GM12878 (cell line): ENCODE results near the gene TTLL3. TPM values are rescaled to one million over a fixed set of nuclear protein-coding genes. Genes with fewer than 3 reads are reported as not detected.

Source experiments
- ATAC-seq: fragments of 200-7000 bp; cut with Tn5 transposase; 3 replicates; pipeline ENCODE4 v1.9.1; 2020; ENCODE audit warnings: mild to moderate bottlenecking, moderate library complexity
- BruUV-seq: library from RNA; stranded (reverse); fragments of 400-500 nt; replicated peaks from 2 replicates; lab custom pipeline; 2021; lab: Mats Ljungman, UMichigan
- CTCF ChIA-PET: fragments of 300-600 bp; sonication (Branson Sonifier 250); formaldehyde crosslinking; extraction: SDS; loops from one replicate; lab custom pipeline; 2021; ENCODE audit warnings: inconsistent platforms; lab: Yijun Ruan, JAX
- POLR2A ChIA-PET: fragments of 350-600 bp; formaldehyde crosslinking; extraction: SDS; loops from one replicate; lab custom pipeline; 2021; ENCODE audit warnings: inconsistent platforms; lab: Charles Lee
- RAD21 ChIA-PET: fragments of 300-600 bp; sonication (Branson Sonifier 250); formaldehyde crosslinking; loops from one replicate; lab custom pipeline; 2023; ENCODE audit warnings: antibody characterized with exemption; ENCODE audit not compliant: unreplicated experiment; lab: Charles Lee
- SMC1A ChIA-PET: fragments of 300-600 bp; sonication (Branson Sonifier 250); formaldehyde crosslinking; loops from one replicate; lab custom pipeline; 2023; ENCODE audit not compliant: unreplicated experiment, uncharacterized antibody; lab: Charles Lee
- DNase-seq: peaks from one replicate; pipeline ENCODE4 v3.0.0-alpha.2; 2011; ENCODE audit warnings: low read depth, low spot score
- FAIRE-seq: peaks from 3 replicates; lab custom pipeline; 2011; peaks lifted over from hg19 to GRCh38; lab: Jason Lieb, UNC
- H2AFZ ChIP-seq: 2 replicates; pipeline ENCODE4 v1.6.0; 2011; ENCODE audit warnings: low read depth, low read length, control low read depth; ENCODE audit not compliant: control insufficient read depth
- H3K27ac ChIP-seq: 2 replicates; pipeline ENCODE4 v1.5.1; 2011; ENCODE audit warnings: control low read depth; ENCODE audit not compliant: control insufficient read depth, insufficient read depth
- H3K27me3 ChIP-seq, 2 experiments: replicated peaks in 1 of 2; 2 replicates each; pipeline versions ENCODE4 v1.6.0 to v1.6.1; 2011; ENCODE audit warnings: low read length in 1 of 2; ENCODE audit not compliant: control insufficient read depth in 2 of 2, insufficient read depth in 2 of 2
- H3K36me3 ChIP-seq, 2 experiments: 2 replicates each; pipeline ENCODE4 v1.5.1; 2011; ENCODE audit warnings: low read length in 1 of 2; ENCODE audit not compliant: control insufficient read depth in 2 of 2, insufficient read depth in 2 of 2
- H3K4me1 ChIP-seq: 2 replicates; pipeline ENCODE4 v1.6.1; 2011; ENCODE audit warnings: mild to moderate bottlenecking, low read length, moderate library complexity, mixed read lengths; ENCODE audit not compliant: control insufficient read depth, insufficient read depth
- H3K4me2 ChIP-seq: 2 replicates; pipeline ENCODE4 v1.6.0; 2011; ENCODE audit warnings: control low read depth; ENCODE audit not compliant: control insufficient read depth, insufficient read depth
- H3K4me3 ChIP-seq: fragments of 200-600 bp; sonication (generic); 2 replicates; pipeline ENCODE4 v1.5.1; 2016
- H3K79me2 ChIP-seq: 2 replicates; pipeline ENCODE4 v1.6.0; 2011; ENCODE audit warnings: low read length; ENCODE audit not compliant: control insufficient read depth, insufficient read depth
- H3K9ac ChIP-seq: 2 replicates; pipeline ENCODE4 v1.8.0; 2011; ENCODE audit warnings: low read length, control low read depth, mixed read lengths; ENCODE audit not compliant: control insufficient read depth, insufficient read depth
- H3K9me3 ChIP-seq: replicated peaks from 3 replicates; pipeline ENCODE4 v1.5.1; 2011; ENCODE audit warnings: mild to moderate bottlenecking, low read length; ENCODE audit not compliant: control insufficient read depth, insufficient read depth
- H4K20me1 ChIP-seq: 2 replicates; pipeline ENCODE4 v1.6.0; 2011; ENCODE audit not compliant: control insufficient read depth, insufficient read depth
- BHLHE40 ChIP-seq, 2 experiments: fragments of 450-650 bp in 1 of 2; IDR thresholded peaks; 2 replicates each; pipeline ENCODE4 v1.6.1; 2011 to 2017; ENCODE audit warnings: low read depth in 2 of 2, borderline replicate concordance in 1 of 2, improper control_type of control experiment in 1 of 2, low read length in 1 of 2, mild to moderate bottlenecking in 1 of 2
- CHD4 ChIP-seq: fragments of 200-600 bp; sonication (generic); IDR thresholded peaks from 2 replicates; pipeline ENCODE4 v1.6.1; 2016; ENCODE audit warnings: mild to moderate bottlenecking
- FOS ChIP-seq: IDR thresholded peaks from 3 replicates; pipeline ENCODE4 v1.6.1; 2011; ENCODE audit warnings: borderline replicate concordance; ENCODE audit not compliant: insufficient read length; ENCODE audit errors: extremely low read depth
- HDAC6 ChIP-seq: fragments of 200-600 bp; sonication (generic); IDR thresholded peaks from one replicate; pipeline ENCODE4 v1.8.0; 2017; ENCODE audit warnings: antibody characterized with exemption; ENCODE audit not compliant: unreplicated experiment
- JUND ChIP-seq: IDR thresholded peaks from 2 replicates; pipeline ENCODE4 v1.6.1; 2012; ENCODE audit warnings: low read depth, mild to moderate bottlenecking, low read length, improper control_type of control experiment, moderate library complexity
- NR2C1 ChIP-seq: fragments of 450-650 bp; IDR thresholded peaks from 2 replicates; pipeline ENCODE4 v1.6.1; 2017; ENCODE audit warnings: antibody characterized with exemption, mild to moderate bottlenecking, moderate library complexity
- NR2C2 ChIP-seq: IDR thresholded peaks from 2 replicates; pipeline ENCODE4 v1.6.1; 2011; ENCODE audit warnings: borderline replicate concordance, low read depth; ENCODE audit not compliant: control insufficient read depth, insufficient read length
- NR2F1 ChIP-seq: fragments of 450-650 bp; conservative IDR thresholded peaks from 2 replicates; pipeline ENCODE4 v1.6.1; 2017; ENCODE audit warnings: mild to moderate bottlenecking
- STAT3 ChIP-seq: IDR thresholded peaks from 2 replicates; pipeline ENCODE4 v1.6.1; 2011; ENCODE audit warnings: low read depth, low read length, improper control_type of control experiment
- SUPT20H ChIP-seq: IDR thresholded peaks from 2 replicates; pipeline ENCODE4 v1.6.1; 2011; ENCODE audit warnings: low read depth, mild to moderate bottlenecking, low read length, moderate library complexity, borderline replicate concordance; ENCODE audit not compliant: control insufficient read depth
- TCF3 ChIP-seq: IDR thresholded peaks from 2 replicates; pipeline ENCODE4 v1.6.1; 2012; ENCODE audit warnings: low read depth, mild to moderate bottlenecking, low read length, borderline replicate concordance; ENCODE audit not compliant: insufficient read depth
- YBX1 ChIP-seq: fragments of 450-650 bp; IDR thresholded peaks from 2 replicates; pipeline ENCODE4 v1.6.1; 2016; ENCODE audit warnings: antibody characterized with exemption
- WGBS: methylation state at CpG from one replicate; pipeline ENCODE4 v1.1.6; 2016; ENCODE audit warnings: low lambda C conversion rate; ENCODE audit not compliant: insufficient replicate concordance, insufficient coverage; ENCODE audit errors: missing lambda C conversion rate; 5-methylcytosine and 5-hydroxymethylcytosine counted together
- in situ Hi-C: fragments of 300-500 bp; cut with MboI; formaldehyde crosslinking; loops from 9 replicates; pipeline ENCODE4 v1.14.3; 2018; ENCODE audit warnings: mixed read lengths
- intact Hi-C: fragments of 100-400 bp; cut with micrococcal nuclease; formaldehyde crosslinking; loops from one replicate; pipeline ENCODE4 v1.14.2; 2022; ENCODE audit not compliant: unreplicated experiment
- polyA plus RNA-seq, 11 experiments: library from polyadenylated mRNA; depleted of rRNA in 4 of 11; unstranded in 6 of 11; stranded (reverse) in 5 of 11; fragments of >200 nt; fragmentation: Nextera tagmentation in 4 of 11; fragmentation: Illumina TruSeq in 1 of 11; extraction: Ambion mirVana in 4 of 11; extraction: Trizol in 1 of 11; gene quantifications; 1 replicate in 1 of 11; 2 replicates in 10 of 11; pipeline versions ENCODE4 v1.2.1 to v1.2.3, GENCODE V29; 2011 to 2016; ENCODE audit warnings: inconsistent platforms in 2 of 11, missing spikeins in 2 of 11, low read depth in 1 of 11
- total RNA-seq, 4 experiments: library from RNA; depleted of rRNA in 3 of 4; stranded (reverse); fragments of >200 nt in 3 of 4; fragmentation: Illumina TruSeq in 1 of 4; extraction: Trizol in 1 of 4; gene quantifications; 2 replicates each; pipeline versions ENCODE4 v1.2.1 to v1.2.3, GENCODE V29; 2013 to 2021
- TF ChIP-seq, protein P1 (sequence below): IDR thresholded peaks from 2 replicates; pipeline ENCODE4 v1.6.1; 2012; ENCODE audit warnings: low read depth, low read length, improper control_type of control experiment
- TF ChIP-seq, protein P2 (sequence below): fragments of 450-650 bp; formaldehyde crosslinking; IDR thresholded peaks from 2 replicates; pipeline ENCODE4 v1.4.0; 2022; ENCODE audit warnings: mild to moderate bottlenecking, moderate library complexity

TTLL3 gene
- total and polyA plus RNA-seq, 10 of the 15 experiments (the other 5 are each of a cell fraction or from before 2014, with no cell fraction given): 4.2 to 51.3 (median 18.9) TPM

DNA sequence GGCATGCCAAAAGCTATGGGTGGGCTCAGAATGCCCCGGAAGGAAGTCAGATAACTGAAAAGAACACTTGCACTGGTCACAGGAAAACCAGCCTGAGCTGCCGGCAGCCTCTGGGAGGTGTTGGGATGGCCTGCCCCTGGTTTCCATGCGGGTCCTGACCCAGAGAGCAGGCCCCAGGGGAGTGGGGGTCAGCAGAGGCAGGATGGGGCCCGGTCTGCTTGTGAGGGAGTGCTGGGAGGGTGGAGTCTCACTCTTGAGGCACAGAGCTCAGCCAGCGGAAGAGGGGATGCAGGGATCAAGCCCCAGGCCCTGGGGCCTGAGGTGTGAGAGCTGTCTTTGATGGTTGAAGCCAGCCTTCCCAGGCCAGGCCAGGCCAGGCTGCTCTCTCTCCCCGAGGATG lies 36.2 kb downstream of the TTLL3 start:
- BruUV-seq: no TSS peak

More for the DNA sequence above, 36.2 kb downstream of the TTLL3 start:
- RAD21 ChIA-PET: interaction anchor here (1.4 to 1.6 kb wide), 2 partner anchors 87 to 476 kb away, joined by 5 to 6 read pairs; partner anchors contain the start of gene CRELD1
- H3K36me3 ChIP-seq: peaks cover 0 to 1% of the 10 kb centered on the region in 2 experiments; a peak in 1 of 4 replicates
- no peaks in the 10 kb centered on the region for H3K27me3 ChIP-seq
- intact Hi-C loops: no loop called here
- POLR2A ChIA-PET: interaction anchor here (0.6 kb wide), 1 partner anchor 344 kb away, joined by 3 read pairs; no protein-coding TSS in a partner anchor
- no peak overlapping the region for H3K27ac ChIP-seq
- no peak overlapping the region for H3K4me2 ChIP-seq
- TF ChIP-seq NR2C1: no peak
- no peak for TF ChIP-seq TCF3
- TF ChIP-seq, protein P1, sequence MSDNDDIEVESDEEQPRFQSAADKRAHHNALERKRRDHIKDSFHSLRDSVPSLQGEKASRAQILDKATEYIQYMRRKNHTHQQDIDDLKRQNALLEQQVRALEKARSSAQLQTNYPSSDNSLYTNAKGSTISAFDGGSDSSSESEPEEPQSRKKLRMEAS: no peak
- TF ChIP-seq NR2F1: no peak
- no peak for TF ChIP-seq HDAC6
- TF ChIP-seq SUPT20H: no peak
- TF ChIP-seq, protein P2, sequence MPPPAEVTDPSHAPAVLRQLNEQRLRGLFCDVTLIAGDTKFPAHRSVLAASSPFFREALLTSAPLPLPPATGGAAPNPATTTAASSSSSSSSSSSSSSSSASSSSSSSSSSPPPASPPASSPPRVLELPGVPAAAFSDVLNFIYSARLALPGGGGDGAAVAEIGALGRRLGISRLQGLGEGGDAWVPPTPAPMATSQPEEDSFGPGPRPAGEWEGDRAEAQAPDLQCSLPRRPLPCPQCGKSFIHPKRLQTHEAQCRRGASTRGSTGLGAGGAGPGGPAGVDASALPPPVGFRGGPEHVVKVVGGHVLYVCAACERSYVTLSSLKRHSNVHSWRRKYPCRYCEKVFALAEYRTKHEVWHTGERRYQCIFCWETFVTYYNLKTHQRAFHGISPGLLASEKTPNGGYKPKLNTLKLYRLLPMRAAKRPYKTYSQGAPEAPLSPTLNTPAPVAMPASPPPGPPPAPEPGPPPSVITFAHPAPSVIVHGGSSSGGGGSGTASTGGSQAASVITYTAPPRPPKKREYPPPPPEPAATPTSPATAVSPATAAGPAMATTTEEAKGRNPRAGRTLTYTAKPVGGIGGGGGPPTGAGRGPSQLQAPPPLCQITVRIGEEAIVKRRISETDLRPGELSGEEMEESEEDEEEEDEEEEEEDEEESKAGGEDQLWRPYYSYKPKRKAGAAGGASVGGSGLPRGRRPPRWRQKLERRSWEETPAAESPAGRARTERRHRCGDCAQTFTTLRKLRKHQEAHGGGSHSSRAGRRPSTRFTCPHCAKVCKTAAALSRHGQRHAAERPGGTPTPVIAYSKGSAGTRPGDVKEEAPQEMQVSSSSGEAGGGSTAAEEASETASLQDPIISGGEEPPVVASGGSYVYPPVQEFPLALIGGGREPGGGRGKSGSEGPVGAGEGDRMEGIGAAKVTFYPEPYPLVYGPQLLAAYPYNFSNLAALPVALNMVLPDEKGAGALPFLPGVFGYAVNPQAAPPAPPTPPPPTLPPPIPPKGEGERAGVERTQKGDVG: no peak
- TF ChIP-seq STAT3: no peak
- no peak for TF ChIP-seq YBX1
- no peak for TF ChIP-seq FOS
- no peak for TF ChIP-seq JUND
- TF ChIP-seq CHD4: no peak
- TF ChIP-seq NR2C2: no peak
- TF ChIP-seq BHLHE40 (IDR thresholded peaks at IDR 0.05; ENCODE audit: borderline replicate concordance in 1 of 2, low read depth in 2 of 2, low read length in 1 of 2): no peak
- TF ChIP-seq, all 136 proteins: peak for 0
- Histone ChIP-seq H3K79me2 (peaks cover 8% of the 10 kb centered on the region), H3K4me3 (no peak overlapping the region), H3K4me1 (peaks cover 11% of the 10 kb centered on the region), H2AFZ (no peak overlapping the region), H4K20me1 (no peaks in the 10 kb centered on the region), H3K9me3 (no peaks in the 10 kb centered on the region), H3K9ac (no peak overlapping the region)
- in situ Hi-C loops: no loop called here
- DNase-seq (no peak), FAIRE-seq (no peak), ATAC-seq (no peak)
- WGBS: 76% methylated on average over 6 of the region's 6 CpGs
- ChIA-PET SMC1A (interaction anchor here (0.5 to 1.2 kb wide), 2 partner anchors 85 to 453 kb away, joined by 3 read pairs; no protein-coding TSS in a partner anchor), CTCF (interaction anchor here (0.6 to 4.2 kb wide), 3 partner anchors 34 to 348 kb away, joined by 3 to 24 read pairs (median 4); partner anchors contain the start of genes CIDEC and CRELD1)
